K562 (cell line): ENCODE measurements around the gene NR2C2AP. TPM values are rescaled to one million over a fixed set of nuclear protein-coding genes. Genes with fewer than 3 reads are reported as not detected.

Experiments used
- ATAC-seq: fragments of 200-7000 bp; cut with Tn5 transposase; 3 replicates; pipeline ENCODE4 v1.9.1; 2020; ENCODE audit warnings: moderate library complexity
- BruUV-seq: library from RNA; stranded (reverse); fragments of 400-500 nt; replicated peaks from 2 replicates; lab custom pipeline; 2021; lab: Mats Ljungman, UMichigan
- CTCF ChIA-PET: fragments of 300-600 bp; formaldehyde crosslinking; extraction: SDS; loops from one replicate; lab custom pipeline; 2021; ENCODE audit warnings: low intra/inter-chr PET ratio; lab: Yijun Ruan, JAX
- POLR2A ChIA-PET: fragments of 300-600, 350-650 bp; sonication (Branson Sonifier 250); formaldehyde crosslinking; extraction: SDS; loops from one replicate; lab custom pipeline; 2021; ENCODE audit warnings: antibody characterized with exemption, inconsistent platforms; lab: Yijun Ruan, JAX
- DNase-seq, 4 experiments: peaks; one replicate each; pipeline versions ENCODE4 v3.0.0 to v3.0.0-alpha.2; 2011 to 2018; ENCODE audit warnings: low spot score in 3 of 4, mixed read lengths in 3 of 4; ENCODE audit errors: extremely low read depth in 1 of 4
- FAIRE-seq: peaks from 2 replicates; lab custom pipeline; 2011; peaks lifted over from hg19 to GRCh38; lab: Jason Lieb, UNC
- H2AFZ ChIP-seq: 2 replicates; pipeline ENCODE4 v1.6.0; 2011; ENCODE audit warnings: low read depth, low read length, control low read depth, inconsistent platforms
- H3K27ac ChIP-seq: fragments of 200-600 bp; 3 replicates; pipeline ENCODE4 v1.8.0; 2011; ENCODE audit warnings: low read depth, mild to moderate bottlenecking, control low read depth, inconsistent platforms, low read length, moderate library complexity, mixed read lengths; ENCODE audit errors: extremely low read depth
- H3K27me3 ChIP-seq, 2 experiments: fragments of 300-600 bp in 1 of 2; 2 replicates in 1 of 2; 3 replicates in 1 of 2; pipeline versions ENCODE4 v1.6.0 to v1.8.0; 2011; ENCODE audit warnings: inconsistent platforms in 2 of 2, low read length in 2 of 2, mild to moderate bottlenecking in 1 of 2, mixed read lengths in 1 of 2, moderate library complexity in 1 of 2; ENCODE audit not compliant: control insufficient read depth in 2 of 2, insufficient read depth in 2 of 2
- H3K36me3 ChIP-seq: fragments of 300-600 bp; 3 replicates; pipeline ENCODE4 v1.8.0; 2011; ENCODE audit warnings: mild to moderate bottlenecking, low read length, inconsistent platforms; ENCODE audit not compliant: control insufficient read depth, insufficient read depth
- H3K4me1 ChIP-seq, 2 experiments: fragments of 200-600 bp in 1 of 2; replicated peaks in 1 of 2; 2 replicates in 1 of 2; 3 replicates in 1 of 2; pipeline versions ENCODE4 v1.5.1 to v1.8.0; 2011; ENCODE audit warnings: inconsistent platforms in 2 of 2, low read length in 2 of 2, mild to moderate bottlenecking in 1 of 2, mixed read lengths in 1 of 2, moderate library complexity in 1 of 2; ENCODE audit not compliant: control insufficient read depth in 2 of 2, insufficient read depth in 2 of 2
- H3K4me2 ChIP-seq: 2 replicates; pipeline ENCODE4 v1.6.1; 2011; ENCODE audit warnings: low read length, control low read depth, inconsistent platforms, mixed read lengths; ENCODE audit not compliant: insufficient read depth
- H3K4me3 ChIP-seq: fragments of 200-600 bp; sonication (generic), shearing (Covaris generic); 2 replicates; pipeline ENCODE4 v1.5.1; 2016; ENCODE audit warnings: control low read depth, inconsistent platforms
- H3K79me2 ChIP-seq: fragments of 200-600 bp; 3 replicates; pipeline ENCODE4 v1.8.0; 2011; ENCODE audit warnings: low read length, inconsistent platforms; ENCODE audit not compliant: control insufficient read depth, insufficient read depth
- H3K9ac ChIP-seq, 2 experiments: 2 replicates each; pipeline versions ENCODE4 v1.6.0 to v1.6.1; 2011; ENCODE audit warnings: low read depth in 2 of 2, low read length in 2 of 2, control low read depth in 1 of 2, inconsistent platforms in 1 of 2, mild to moderate bottlenecking in 1 of 2, mixed read lengths in 1 of 2; ENCODE audit not compliant: insufficient read depth in 1 of 2
- H3K9me1 ChIP-seq: one replicate; pipeline ENCODE4 v1.6.0; 2011; ENCODE audit warnings: inconsistent platforms, mild to moderate bottlenecking, low read length, moderate library complexity; ENCODE audit not compliant: control insufficient read depth, insufficient read depth
- H3K9me3 ChIP-seq: replicated peaks from 2 replicates; pipeline ENCODE4 v1.5.1; 2011; ENCODE audit warnings: low read depth, low read length, inconsistent platforms; ENCODE audit not compliant: control insufficient read depth, insufficient read depth
- H4K20me1 ChIP-seq: replicated peaks from 2 replicates; pipeline ENCODE4 v1.6.1; 2011; ENCODE audit warnings: low read length, inconsistent platforms, mixed read lengths; ENCODE audit not compliant: control insufficient read depth, insufficient read depth
- BRD9 ChIP-seq: fragments of 450-650 bp; IDR thresholded peaks from 2 replicates; pipeline ENCODE4 v1.6.1; 2018; ENCODE audit warnings: low read depth; ENCODE audit not compliant: partially characterized antibody
- NFIX ChIP-seq: fragments of 250-450 bp; sonication (Bioruptor Pico); IDR thresholded peaks from 2 replicates; pipeline ENCODE4 v1.4.0; 2020; ENCODE audit warnings: low read depth, mild to moderate bottlenecking, moderate library complexity
- NUFIP1 ChIP-seq: fragments of 450-650 bp; IDR thresholded peaks from 2 replicates; pipeline ENCODE4 v1.6.1; 2018; ENCODE audit not compliant: partially characterized antibody
- ZBTB5 ChIP-seq: fragments of 450-650 bp; IDR thresholded peaks from 2 replicates; pipeline ENCODE4 v1.6.1; 2017; ENCODE audit warnings: antibody characterized with exemption
- ZKSCAN8 ChIP-seq: fragments of 200-800 bp; sonication (Bioruptor generic); IDR thresholded peaks from 2 replicates; pipeline ENCODE4 v1.6.1; 2016; ENCODE audit warnings: missing genetic modification characterization, missing compliant biosample characterization
- ZNF124 ChIP-seq: sonication (generic); formaldehyde crosslinking; IDR thresholded peaks from 2 replicates; pipeline ENCODE4 v1.8.1; 2022; ENCODE audit warnings: missing genetic modification reagents
- ZNF23 ChIP-seq: fragments of 250-450 bp; sonication (Bioruptor Pico); IDR thresholded peaks from 2 replicates; pipeline ENCODE4 v1.4.0; 2020; ENCODE audit warnings: mild to moderate bottlenecking
- ZNF232 ChIP-seq: sonication (generic); formaldehyde crosslinking; IDR thresholded peaks from 2 replicates; pipeline ENCODE4 v1.8.0; 2022; ENCODE audit warnings: mild to moderate bottlenecking, missing genetic modification reagents
- ZNF561 ChIP-seq: fragments of 450-650 bp; formaldehyde crosslinking; conservative IDR thresholded peaks from 2 replicates; pipeline ENCODE4 v1.4.0; 2020; ENCODE audit warnings: mild to moderate bottlenecking, moderate library complexity
- ZNF707 ChIP-seq: fragments of 250-450 bp; sonication (Bioruptor Pico); conservative IDR thresholded peaks from 2 replicates; pipeline ENCODE4 v1.8.0; 2022; ENCODE audit warnings: inconsistent platforms, mild to moderate bottlenecking, moderate library complexity
- WGBS: fragments of 100-300 bp; shearing (Covaris generic); methylation state at CpG from one replicate; pipeline ENCODE4 v1.1.6; 2016; ENCODE audit warnings: low coverage, mixed read lengths; ENCODE audit not compliant: insufficient coverage; ENCODE audit errors: missing lambda C conversion rate; 5-methylcytosine and 5-hydroxymethylcytosine counted together
- in situ Hi-C: fragments of 300-500 bp; cut with MboI; formaldehyde crosslinking; loops from 4 replicates; pipeline ENCODE4 v1.15.0; 2018; ENCODE audit warnings: inconsistent platforms, mixed read lengths
- intact Hi-C: fragments of 100-400 bp; cut with micrococcal nuclease; formaldehyde crosslinking; loops from 2 replicates; pipeline ENCODE4 v1.14.2; 2022
- polyA plus RNA-seq, 8 experiments: library from polyadenylated mRNA; depleted of rRNA in 4 of 8; stranded (reverse) in 5 of 8; unstranded in 3 of 8; fragments of >200 nt; fragmentation: Nextera tagmentation in 2 of 8; fragmentation: Illumina TruSeq in 1 of 8; extraction: Ambion mirVana in 2 of 8; extraction: Trizol in 1 of 8; gene quantifications; 2 replicates each; pipeline versions ENCODE4 v1.2.1 to v1.2.3, GENCODE V29; 2011 to 2014; ENCODE audit warnings: inconsistent platforms in 1 of 8, missing spikeins in 1 of 8
- total RNA-seq, 7 experiments: library from RNA; depleted of rRNA in 6 of 7; stranded (reverse); fragments of >200 nt in 6 of 7; fragmentation: Illumina TruSeq in 2 of 7; extraction: Trizol in 2 of 7; gene quantifications; 2 replicates each; pipeline versions ENCODE4 v1.2.1 to v1.2.3, GENCODE V29; 2011 to 2021; ENCODE audit warnings: low replicate concordance in 1 of 7
- TF ChIP-seq, protein P1 (sequence below): fragments of 250-450 bp; sonication (Bioruptor Pico); IDR thresholded peaks from 2 replicates; pipeline ENCODE4 v1.8.0; 2021; ENCODE audit warnings: borderline replicate concordance, mild to moderate bottlenecking, moderate library complexity; ENCODE audit not compliant: poor library complexity, severe bottlenecking
- TF ChIP-seq, protein P2 (sequence below): fragments of 250-450 bp; sonication (Bioruptor Pico); IDR thresholded peaks from 2 replicates; pipeline ENCODE4 v1.4.0; 2020; ENCODE audit warnings: mild to moderate bottlenecking

NR2C2AP gene
- total and polyA plus RNA-seq, 9 of the 15 experiments (the other 6 are each of a cell fraction or from before 2014, with no cell fraction given), result 23.7 to 77.4 (median 32.4) TPM

- Histone ChIP-seq H3K4me2 (no peak overlapping the region), H3K27me3 (no peaks in the 10 kb centered on the region), H3K4me3 (no peak overlapping the region), H3K4me1 (peaks cover 0 to 5% of the 10 kb centered on the region in 2 experiments; a peak in 1 of 5 replicates), H3K9ac (no peak overlapping the region), H4K20me1 (no peaks in the 10 kb centered on the region), H2AFZ (no peak overlapping the region), H3K79me2 (no peaks in the 10 kb centered on the region), H3K36me3 (no peaks in the 10 kb centered on the region), H3K9me3 (no peaks in the 10 kb centered on the region), H3K27ac (no peak overlapping the region), H3K9me1 (no peaks in the 10 kb centered on the region)
- intact Hi-C loops (no loop called here), in situ Hi-C loops (no loop called here)
- POLR2A ChIA-PET, result no interaction called here
- ATAC-seq, result no peak
- BruUV-seq, result no TSS peak
- WGBS, result 47% methylated on average over 7 of the region's 7 CpGs
- no peak for TF ChIP-seq ZNF561 (CRISPR knock-in tag)
- TF ChIP-seq BRD9, result no peak
- no peak for TF ChIP-seq ZNF232 (CRISPR knock-in tag)
- DNase-seq, result no peak
- CTCF ChIA-PET, result no interaction called here
- FAIRE-seq, result no peak
Measured at GRCh38 chr19:19162495-19162894, 40.7 kb downstream of the NR2C2AP start.

- DNase-seq (no peak), FAIRE-seq (no peak), ATAC-seq (no peak)
- no peaks in the 10 kb centered on the region for H3K9me1 ChIP-seq
- no peaks in the 10 kb centered on the region for H4K20me1 ChIP-seq
- H3K9me3 ChIP-seq, result no peaks in the 10 kb centered on the region
- H3K27ac ChIP-seq, result no peak overlapping the region
- no peak overlapping the region for H3K9ac ChIP-seq
- H3K79me2 ChIP-seq, result no peaks in the 10 kb centered on the region
- ChIA-PET POLR2A (interaction anchor here (0.6 to 1.4 kb wide), 2 partner anchors 8 to 9 kb away, joined by 3 to 5 read pairs; partner anchors contain the start of gene MEF2B), CTCF (no interaction called here)
- no peak overlapping the region for H2AFZ ChIP-seq
- H3K27me3 ChIP-seq, result no peaks in the 10 kb centered on the region
- intact Hi-C loops, result no loop called here
- BruUV-seq, result no TSS peak
- 70% methylated on average over 17 of the region's 26 CpGs for WGBS
- no peak overlapping the region for H3K4me2 ChIP-seq
- no peak overlapping the region for H3K4me3 ChIP-seq
- H3K4me1 ChIP-seq, result peaks cover 0 to 5% of the 10 kb centered on the region in 2 experiments; a peak in 1 of 5 replicates
- H3K36me3 ChIP-seq, result no peaks in the 10 kb centered on the region
- in situ Hi-C loops, result no loop called here
- TF ChIP-seq ZNF124 (CRISPR knock-in tag), result no peak
- no peak for TF ChIP-seq ZBTB5
- no peak for TF ChIP-seq ZNF23
- TF ChIP-seq, protein P1, sequence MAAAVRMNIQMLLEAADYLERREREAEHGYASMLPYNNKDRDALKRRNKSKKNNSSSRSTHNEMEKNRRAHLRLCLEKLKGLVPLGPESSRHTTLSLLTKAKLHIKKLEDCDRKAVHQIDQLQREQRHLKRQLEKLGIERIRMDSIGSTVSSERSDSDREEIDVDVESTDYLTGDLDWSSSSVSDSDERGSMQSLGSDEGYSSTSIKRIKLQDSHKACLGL (CRISPR knock-in tag), result no peak
- TF ChIP-seq, protein P2, sequence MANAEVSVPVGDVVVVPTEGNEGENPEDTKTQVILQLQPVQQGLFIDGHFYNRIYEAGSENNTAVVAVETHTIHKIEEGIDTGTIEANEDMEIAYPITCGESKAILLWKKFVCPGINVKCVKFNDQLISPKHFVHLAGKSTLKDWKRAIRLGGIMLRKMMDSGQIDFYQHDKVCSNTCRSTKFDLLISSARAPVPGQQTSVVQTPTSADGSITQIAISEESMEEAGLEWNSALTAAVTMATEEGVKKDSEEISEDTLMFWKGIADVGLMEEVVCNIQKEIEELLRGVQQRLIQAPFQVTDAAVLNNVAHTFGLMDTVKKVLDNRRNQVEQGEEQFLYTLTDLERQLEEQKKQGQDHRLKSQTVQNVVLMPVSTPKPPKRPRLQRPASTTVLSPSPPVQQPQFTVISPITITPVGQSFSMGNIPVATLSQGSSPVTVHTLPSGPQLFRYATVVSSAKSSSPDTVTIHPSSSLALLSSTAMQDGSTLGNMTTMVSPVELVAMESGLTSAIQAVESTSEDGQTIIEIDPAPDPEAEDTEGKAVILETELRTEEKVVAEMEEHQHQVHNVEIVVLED (CRISPR knock-in tag), result no peak
- no peak for TF ChIP-seq NFIX (CRISPR knock-in tag)
- no peak for TF ChIP-seq ZKSCAN8 (CRISPR knock-in tag)
- no peak for TF ChIP-seq ZNF707
- no peak for TF ChIP-seq NUFIP1
Measured at GRCh38 chr19:19160461-19161035, 42.7 kb downstream of the NR2C2AP start.
